NCI-H1694 (cell line): ENCODE results near the gene RNF166.

Experiments
- DNase-seq: peaks from one replicate; lab custom pipeline; 2025; lab: John Stamatoyannopoulos, UW

RNF166 gene

DNA sequence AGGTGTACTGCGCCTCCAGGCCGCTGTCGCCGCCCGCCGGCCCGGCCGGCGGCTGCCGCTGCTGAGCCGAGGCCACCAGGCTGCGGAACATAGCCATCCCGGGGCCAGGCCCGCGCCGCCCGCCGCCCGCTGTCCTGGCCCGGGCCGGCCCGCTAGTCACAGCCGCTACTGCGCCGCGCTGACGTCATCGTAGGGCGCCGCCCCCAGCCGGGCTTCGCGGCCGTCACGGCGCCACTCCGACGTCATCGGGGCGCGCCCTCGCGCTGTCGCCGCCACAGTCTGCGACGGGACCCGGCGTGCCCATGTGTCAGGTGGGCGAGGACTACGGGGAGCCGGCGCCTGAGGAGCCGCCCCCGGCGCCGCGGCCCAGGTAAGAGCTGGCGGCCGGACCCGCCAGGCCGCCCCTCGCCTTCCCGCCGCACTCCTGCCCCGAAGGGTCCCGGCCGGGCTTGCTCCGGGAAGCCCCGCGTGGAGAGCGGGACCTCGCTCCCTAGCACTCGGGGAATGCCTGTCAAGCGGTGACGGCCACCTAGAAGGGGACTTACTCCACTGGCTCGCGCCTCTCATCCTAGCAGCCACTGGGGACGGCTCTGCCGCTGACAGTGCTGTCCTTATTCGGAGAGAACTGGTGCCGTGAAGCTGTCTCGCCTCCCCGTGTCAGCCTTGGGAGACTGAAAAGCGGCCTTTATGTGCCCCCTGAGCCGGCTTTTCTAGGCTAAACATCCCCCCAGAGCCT, at the start of gene RNF166, which contains the start of gene CTU2:
Gene RNF166 (minus strand): TSS at position 180 of the 736 bp plus-strand sequence. CDS start 83 bp downstream, at position 97.
Gene CTU2 (plus strand): TSS at position 275 of the 736 bp plus-strand sequence. CDS start 28 bp downstream, at position 303.
- DNase-seq: peak; percentile 28

DNA sequence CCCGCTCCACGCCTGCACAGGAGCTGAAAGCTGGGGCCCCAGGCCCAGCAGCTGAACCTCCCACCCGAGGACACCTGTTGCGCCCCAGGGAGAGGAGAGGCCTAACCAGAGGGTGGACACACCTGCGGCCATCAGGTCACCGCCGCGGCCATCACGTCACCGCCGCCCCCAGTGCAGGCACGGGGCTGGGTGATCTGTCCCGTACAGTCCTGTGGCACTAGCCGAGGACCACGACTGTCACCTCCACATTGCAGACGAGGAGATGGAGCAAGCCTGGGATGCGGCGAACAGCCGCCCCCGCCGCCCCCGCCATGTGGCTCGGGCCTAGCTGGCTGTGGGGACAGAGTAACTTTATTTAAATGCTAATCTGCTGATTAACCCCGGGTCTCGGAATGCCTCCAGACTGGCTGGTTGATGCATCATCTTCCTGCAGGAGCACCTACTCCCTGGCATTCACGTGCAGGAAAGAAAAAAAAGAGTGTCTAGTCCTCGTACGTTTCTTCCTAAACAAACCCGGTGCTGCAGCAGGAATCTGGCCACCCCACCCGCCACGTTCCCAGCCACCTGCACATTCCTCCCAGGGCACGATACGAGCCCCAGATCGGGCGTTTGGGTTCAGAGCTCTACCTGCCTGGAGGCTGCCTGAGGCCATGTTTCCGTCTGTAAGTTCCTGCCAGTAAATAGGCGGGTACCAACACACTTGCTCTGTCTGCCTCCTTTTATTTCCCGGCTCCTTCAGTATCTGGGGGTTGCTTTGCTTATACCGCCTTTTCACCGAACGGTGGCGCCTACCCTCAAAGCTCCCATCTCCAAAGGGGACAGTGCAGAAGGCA, 48.9 kb upstream of the RNF166 start:
- DNase-seq: no peak

DNA sequence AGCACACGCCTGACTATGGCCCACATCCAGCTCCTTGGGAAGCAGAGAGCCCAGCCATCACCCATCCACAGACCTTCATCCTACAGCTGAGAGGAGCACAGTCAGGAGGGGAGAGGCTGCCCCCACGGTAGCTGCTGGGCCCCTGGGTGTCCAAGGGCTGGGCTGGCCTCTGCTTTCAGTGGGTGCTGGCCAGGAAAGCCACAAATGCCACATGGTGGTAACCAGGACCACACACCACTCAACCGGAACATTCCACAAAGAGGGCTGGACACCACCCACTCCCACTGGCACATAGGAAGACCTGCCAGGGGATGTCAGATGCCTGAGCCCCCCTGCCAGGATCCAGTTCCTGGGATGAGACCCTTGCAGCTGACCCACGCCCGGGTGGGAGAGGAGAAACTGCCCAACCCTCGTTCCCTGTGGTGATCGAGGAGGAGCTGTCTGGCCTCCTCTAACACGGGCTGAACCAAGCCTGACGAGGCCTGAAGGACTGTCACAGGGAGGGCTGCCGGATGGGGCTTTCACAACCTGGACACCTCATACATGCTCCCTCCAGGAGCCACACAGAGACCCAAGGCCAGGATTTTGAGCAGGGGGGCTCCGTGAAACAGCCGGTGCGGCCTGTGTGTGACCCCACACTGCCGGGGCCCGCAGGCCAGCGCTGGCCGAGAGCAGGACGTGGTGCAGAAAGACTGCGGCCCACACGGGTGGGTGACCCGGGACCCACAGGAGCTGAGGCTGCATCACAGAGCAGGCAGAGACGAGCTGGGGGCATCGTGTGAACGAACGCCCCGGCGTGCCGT, 48.1 kb upstream of the RNF166 start:
- no peak for DNase-seq

DNA sequence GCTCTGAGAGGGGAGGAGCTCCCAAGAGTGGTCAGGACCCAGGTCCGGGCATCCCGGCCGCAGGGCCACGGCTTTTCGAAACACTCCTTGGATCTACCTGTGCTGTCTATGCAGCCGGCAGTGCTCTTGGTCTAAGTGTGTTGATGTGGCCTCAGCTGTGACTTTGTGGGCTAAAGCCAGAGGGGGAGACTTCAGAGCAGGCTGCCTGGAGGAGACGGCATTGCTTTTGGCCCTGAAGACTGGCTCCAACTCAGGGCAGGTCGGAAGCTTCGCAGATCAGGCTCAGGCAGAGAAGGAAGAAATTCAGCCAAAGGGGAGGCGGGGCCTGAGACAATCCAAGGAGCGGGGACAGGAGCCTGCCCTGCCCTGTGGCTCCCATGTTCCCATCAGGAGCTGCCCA, 47.4 kb upstream of the RNF166 start:
- DNase-seq: no peak

DNA sequence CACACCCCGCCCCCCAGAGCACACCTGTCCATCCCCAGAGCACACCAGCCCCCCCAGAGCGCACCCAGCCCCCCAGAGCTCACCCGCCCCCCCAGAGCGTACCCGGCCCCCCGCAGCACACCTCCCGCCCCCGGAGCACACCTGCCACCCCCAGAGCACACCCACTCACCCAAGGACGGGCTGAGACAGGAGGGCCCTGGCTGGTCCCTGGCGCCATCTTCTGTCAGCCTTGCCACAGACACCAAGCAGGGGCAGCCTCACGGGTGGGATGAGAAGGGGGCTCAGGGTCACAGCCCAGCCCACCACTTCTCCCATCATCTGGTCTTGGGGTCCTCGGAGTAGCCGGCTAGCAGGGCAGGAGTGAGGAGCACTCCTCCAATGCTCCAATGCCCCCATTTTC, 47.0 kb upstream of the RNF166 start:
- no peak for DNase-seq

DNA sequence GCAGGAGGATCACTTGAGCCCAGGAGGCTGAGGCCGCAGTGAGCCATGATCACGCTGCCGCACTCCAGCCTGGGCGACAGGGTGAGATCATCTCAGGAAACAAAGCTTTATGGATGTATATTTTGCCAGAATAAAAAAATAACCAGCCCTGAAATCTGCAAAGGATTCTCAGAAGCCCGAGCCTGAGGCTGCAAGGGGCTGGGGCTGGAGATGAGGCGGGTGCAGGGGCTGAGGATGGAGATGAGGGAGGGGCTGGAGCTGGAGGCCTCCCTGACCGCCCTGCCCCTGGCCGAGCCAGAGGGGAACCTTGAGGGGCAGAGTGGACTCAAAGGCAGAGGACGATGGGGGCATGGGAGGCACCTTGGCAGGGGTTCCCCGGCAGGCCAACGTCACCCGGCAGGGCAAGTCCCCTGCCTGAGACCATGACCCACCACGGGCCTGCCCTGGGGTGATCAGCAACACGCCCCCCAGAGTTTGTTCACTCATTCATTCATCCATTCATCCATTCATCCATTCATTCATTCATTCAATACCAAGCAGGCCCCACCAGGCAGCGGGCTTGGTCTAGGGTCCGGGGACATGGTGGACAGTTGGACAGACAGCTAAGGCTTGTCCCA, 46.3 kb upstream of the RNF166 start:
- no peak for DNase-seq

DNA sequence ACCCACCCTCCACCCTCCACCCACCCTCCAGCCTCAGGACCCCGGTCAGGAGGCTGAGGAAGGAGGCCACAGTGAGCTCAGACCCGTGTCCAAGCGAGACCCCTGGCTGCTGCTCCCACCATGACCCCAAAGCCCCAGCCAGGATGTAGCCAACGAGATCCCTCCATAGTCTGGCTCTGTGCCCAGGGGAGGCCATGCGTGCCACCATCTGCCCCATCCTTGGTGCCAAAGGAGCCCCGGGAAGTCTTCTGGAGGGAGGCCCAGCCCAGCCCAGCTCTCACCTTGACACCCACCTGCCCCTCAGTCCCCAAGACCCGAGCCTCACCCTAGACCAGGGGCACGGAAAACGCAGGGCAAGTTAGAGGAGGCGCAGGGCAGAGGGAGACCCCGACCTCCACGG, 44.6 kb upstream of the RNF166 start:
- no peak for DNase-seq

GRCh38 chr16:88749358-88749757, 43.1 kb upstream of the RNF166 start:
- DNase-seq: no peak

DNA sequence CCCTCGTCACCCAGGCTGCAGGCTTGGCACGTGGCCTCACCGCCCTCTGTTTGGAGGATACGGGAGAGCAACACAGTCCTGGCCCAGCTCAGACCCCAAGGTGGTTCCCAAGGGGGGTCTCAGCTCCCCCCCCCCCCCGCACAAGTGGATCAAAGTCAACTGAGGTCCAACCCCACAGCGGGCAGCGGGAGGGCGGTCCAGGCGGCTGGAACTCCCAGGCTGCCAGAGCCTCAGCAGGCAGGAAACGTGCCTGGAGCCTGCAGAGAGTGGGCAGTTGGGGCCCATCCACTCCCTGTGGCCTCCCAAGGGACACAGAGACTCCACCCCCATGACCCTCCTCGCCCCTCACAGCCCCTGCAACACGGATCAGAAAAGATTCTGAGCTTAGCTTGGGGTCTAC, 42.2 kb upstream of the RNF166 start:
- no peak for DNase-seq

- no peak for DNase-seq
Observed at GRCh38 chr16:88747588-88748301, 41.5 kb upstream of the RNF166 start.

- no peak for DNase-seq
Observed at GRCh38 chr16:88746506-88746905, 40.3 kb upstream of the RNF166 start.

- no peak for DNase-seq
Observed at GRCh38 chr16:88744577-88745521, 38.6 kb upstream of the RNF166 start.

GRCh38 chr16:88743693-88744576, 37.7 kb upstream of the RNF166 start:
- DNase-seq: peak; percentile 33

DNA sequence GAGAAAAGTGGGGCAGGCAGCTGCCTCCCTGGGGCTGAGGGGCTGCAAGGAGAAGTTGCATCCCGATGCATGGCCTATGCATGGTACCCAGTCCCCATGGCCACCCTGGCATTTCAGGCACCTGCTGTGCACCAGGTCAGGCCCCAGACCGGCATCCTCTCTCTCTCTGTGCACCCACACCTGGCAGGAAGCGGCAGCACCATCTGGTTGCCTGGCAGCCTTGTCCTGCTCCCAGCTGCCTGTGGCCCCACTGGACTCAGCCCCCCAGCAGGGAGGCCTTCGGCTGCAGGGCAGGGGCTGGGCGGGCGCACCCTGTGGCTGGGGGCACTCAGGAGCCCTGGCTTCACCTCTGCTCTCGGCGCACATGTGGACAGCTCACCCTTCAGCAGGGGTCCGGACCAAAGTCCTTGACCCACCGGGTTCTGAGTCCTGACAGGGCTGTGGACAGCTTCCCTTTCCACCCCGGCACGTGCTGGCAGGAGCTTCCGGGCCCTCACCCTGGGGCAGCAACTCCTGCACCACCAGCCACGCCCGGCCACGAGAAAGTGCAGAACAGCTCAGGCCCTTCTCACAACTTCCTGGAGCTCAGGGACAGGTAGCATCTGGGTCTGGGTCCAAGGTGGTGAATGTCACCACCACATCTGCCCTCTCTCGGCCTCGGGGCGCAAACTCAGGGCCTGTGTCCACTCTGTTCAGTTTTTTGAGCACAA, 36.8 kb upstream of the RNF166 start:
- DNase-seq: no peak

DNA sequence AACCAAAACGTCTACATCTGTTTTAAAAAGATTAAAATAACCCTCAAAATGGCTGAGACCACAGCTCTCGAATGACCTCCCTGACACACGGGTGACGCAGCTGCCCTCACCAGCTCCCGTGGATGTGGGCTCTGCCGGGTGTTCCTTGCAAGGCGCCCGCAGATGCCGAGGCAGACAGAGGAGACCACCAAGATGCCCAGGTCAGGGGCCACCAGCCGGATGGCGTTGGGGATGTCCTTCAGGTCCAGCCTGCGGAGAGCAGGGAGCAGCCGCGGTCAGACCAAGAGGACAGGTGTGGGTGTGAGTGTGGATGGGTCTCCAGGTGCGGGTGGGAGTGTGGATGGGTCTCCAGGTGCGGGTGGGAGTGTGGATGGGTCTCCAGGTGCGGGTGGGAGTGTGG, 35.2 kb upstream of the RNF166 start:
- no peak for DNase-seq

GRCh38 chr16:88740727-88741055, 34.5 kb upstream of the RNF166 start:
- no peak for DNase-seq

- no peak for DNase-seq
Observed at GRCh38 chr16:88739977-88740726, 33.9 kb upstream of the RNF166 start.
